Measurements from ENCODE around the gene ARL14EP. TPM values are rescaled to one million over a fixed set of nuclear protein-coding genes. Genes with fewer than 3 reads are reported as not detected.

ARL14EP gene
- total RNA-seq, 1 experiment from 2014 or later: 26.3 TPM

DNA sequence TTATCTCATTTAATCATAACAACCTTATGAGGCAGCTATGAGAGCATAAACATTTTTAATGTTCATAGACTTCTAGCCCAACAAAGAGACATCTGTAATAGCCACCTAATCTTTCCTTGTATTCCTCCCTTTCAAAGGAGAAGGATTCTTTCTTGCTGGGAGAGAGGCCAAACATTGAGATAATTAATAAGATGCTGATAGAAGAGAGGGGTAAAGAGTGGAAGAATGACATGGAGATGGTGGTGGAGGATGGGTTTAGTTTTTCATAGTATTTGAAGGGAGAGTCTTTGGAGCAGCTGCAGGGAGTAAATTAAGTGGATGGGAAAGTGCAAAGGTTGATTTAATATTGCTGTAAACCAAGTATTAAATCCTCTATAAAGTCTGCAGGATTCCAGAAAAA is 57.9 kb downstream of the ARL14EP start:
- no peak for DNase-seq (ENCODE audit: low read depth)

DNA sequence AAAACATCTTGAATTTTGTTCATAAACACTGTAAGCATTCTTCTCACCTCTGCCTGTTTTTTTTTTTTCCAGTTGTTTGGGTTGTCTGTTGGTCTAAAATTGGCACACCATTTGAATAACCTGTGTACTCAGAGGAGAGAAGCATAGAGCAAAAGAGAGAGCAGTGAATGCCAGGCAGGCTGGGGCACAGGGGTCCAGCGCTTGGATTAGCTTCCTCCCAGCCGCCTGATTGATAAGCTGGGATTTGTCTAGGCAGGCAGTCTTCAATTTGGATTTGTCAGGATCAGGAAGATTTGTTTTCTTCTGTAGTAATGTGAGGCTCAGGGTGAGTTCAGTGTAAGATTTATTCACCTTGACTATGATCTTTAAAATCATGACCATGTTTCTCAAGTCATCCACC is 59.0 kb downstream of the ARL14EP start:
- DNase-seq (ENCODE audit: low read depth): no peak

Other genes starting within 250 kb of the ARL14EP start
- gene FSHB, start 92.1 kb upstream of the ARL14EP start, total RNA-seq (2014; rRNA removed): not detected in 2 replicates